Measurements from ENCODE around the gene IP6K2. TPM values are rescaled to one million over a fixed set of nuclear protein-coding genes. Genes with fewer than 3 reads are reported as not detected.

The IP6K2 gene
- total and polyA plus RNA-seq, 2 of the 13 experiments (the other 11 are each of a cell fraction or from before 2014, with no cell fraction given), result 85.5 to 112 TPM

DNA sequence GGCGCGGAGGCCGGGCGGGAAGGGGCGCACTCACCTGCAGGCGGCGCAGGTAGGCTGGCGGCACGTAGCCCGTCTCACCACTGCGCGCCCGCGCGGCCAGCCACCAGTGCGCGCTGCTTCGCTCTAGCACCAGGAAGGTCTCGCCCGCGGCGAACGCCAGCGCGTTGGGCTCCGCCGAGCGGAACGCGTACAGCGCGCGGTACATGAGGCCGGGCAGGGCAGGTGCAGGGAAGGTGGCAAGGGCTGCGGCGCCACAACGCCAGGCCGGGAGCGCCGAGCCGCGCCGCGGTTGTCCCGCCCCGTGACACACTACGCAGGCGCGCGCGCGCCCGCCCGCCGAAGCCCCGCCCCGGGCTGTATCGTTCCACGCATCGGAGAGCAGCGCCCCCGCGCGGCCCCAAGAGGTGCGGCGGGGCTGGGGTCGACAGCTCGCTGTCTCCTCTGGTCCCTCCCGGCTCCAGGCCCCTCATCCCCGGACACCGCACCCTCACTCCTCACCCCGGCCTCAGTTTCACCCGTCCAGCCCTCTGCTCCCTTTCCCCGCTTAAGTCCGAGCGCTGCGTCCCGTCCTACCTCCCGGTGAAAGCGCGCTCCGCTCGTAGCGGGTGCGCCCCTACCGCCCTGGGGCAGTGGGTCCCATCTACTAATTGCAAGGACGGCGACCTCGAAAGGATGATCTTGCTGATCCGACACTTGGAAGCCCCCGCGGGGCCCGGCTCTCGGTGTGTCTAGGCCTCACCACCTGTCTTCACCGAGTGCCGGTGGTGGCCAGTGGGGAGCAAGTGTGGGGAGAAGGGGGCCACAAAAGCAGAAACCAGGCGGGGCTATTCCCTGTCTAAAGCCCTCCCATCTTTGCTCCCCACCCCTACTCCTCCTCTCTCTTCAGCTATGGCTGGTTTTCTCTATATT lies 31.2 kb downstream of the IP6K2 start, which contains the start of gene NCKIPSD (continued):
- TF ChIP-seq, protein P1, sequence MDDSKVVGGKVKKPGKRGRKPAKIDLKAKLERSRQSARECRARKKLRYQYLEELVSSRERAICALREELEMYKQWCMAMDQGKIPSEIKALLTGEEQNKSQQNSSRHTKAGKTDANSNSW (CRISPR knock-in tag; IDR thresholded peaks at IDR 0.05; ENCODE audit: borderline replicate concordance), result peak; percentile 92; the same call in 1 of the 2 replicates
- no peak for TF ChIP-seq ZBTB8A (CRISPR knock-in tag; IDR thresholded peaks at IDR 0.05; ENCODE audit: borderline replicate concordance, low read depth)
- no peak for TF ChIP-seq ZNF253 (CRISPR knock-in tag; IDR thresholded peaks at IDR 0.05; ENCODE audit: borderline replicate concordance)
- TF ChIP-seq, protein P2, sequence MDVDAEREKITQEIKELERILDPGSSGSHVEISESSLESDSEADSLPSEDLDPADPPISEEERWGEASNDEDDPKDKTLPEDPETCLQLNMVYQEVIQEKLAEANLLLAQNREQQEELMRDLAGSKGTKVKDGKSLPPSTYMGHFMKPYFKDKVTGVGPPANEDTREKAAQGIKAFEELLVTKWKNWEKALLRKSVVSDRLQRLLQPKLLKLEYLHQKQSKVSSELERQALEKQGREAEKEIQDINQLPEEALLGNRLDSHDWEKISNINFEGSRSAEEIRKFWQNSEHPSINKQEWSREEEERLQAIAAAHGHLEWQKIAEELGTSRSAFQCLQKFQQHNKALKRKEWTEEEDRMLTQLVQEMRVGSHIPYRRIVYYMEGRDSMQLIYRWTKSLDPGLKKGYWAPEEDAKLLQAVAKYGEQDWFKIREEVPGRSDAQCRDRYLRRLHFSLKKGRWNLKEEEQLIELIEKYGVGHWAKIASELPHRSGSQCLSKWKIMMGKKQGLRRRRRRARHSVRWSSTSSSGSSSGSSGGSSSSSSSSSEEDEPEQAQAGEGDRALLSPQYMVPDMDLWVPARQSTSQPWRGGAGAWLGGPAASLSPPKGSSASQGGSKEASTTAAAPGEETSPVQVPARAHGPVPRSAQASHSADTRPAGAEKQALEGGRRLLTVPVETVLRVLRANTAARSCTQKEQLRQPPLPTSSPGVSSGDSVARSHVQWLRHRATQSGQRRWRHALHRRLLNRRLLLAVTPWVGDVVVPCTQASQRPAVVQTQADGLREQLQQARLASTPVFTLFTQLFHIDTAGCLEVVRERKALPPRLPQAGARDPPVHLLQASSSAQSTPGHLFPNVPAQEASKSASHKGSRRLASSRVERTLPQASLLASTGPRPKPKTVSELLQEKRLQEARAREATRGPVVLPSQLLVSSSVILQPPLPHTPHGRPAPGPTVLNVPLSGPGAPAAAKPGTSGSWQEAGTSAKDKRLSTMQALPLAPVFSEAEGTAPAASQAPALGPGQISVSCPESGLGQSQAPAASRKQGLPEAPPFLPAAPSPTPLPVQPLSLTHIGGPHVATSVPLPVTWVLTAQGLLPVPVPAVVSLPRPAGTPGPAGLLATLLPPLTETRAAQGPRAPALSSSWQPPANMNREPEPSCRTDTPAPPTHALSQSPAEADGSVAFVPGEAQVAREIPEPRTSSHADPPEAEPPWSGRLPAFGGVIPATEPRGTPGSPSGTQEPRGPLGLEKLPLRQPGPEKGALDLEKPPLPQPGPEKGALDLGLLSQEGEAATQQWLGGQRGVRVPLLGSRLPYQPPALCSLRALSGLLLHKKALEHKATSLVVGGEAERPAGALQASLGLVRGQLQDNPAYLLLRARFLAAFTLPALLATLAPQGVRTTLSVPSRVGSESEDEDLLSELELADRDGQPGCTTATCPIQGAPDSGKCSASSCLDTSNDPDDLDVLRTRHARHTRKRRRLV (CRISPR knock-in tag; IDR thresholded peaks at IDR 0.05), result no peak
- peak; percentile 81; the same call in 1 of the 2 replicates for TF ChIP-seq RAD21 (CRISPR knock-in tag; IDR thresholded peaks at IDR 0.05)
- peak; percentile 97 for TF ChIP-seq YEATS4 (CRISPR knock-in tag; IDR thresholded peaks at IDR 0.05; ENCODE audit: borderline replicate concordance)
- peak; percentile 44; the same call in 1 of the 2 replicates for TF ChIP-seq ZNF552 (CRISPR knock-in tag; IDR thresholded peaks at IDR 0.05; ENCODE audit: borderline replicate concordance)
- TF ChIP-seq, protein P3, sequence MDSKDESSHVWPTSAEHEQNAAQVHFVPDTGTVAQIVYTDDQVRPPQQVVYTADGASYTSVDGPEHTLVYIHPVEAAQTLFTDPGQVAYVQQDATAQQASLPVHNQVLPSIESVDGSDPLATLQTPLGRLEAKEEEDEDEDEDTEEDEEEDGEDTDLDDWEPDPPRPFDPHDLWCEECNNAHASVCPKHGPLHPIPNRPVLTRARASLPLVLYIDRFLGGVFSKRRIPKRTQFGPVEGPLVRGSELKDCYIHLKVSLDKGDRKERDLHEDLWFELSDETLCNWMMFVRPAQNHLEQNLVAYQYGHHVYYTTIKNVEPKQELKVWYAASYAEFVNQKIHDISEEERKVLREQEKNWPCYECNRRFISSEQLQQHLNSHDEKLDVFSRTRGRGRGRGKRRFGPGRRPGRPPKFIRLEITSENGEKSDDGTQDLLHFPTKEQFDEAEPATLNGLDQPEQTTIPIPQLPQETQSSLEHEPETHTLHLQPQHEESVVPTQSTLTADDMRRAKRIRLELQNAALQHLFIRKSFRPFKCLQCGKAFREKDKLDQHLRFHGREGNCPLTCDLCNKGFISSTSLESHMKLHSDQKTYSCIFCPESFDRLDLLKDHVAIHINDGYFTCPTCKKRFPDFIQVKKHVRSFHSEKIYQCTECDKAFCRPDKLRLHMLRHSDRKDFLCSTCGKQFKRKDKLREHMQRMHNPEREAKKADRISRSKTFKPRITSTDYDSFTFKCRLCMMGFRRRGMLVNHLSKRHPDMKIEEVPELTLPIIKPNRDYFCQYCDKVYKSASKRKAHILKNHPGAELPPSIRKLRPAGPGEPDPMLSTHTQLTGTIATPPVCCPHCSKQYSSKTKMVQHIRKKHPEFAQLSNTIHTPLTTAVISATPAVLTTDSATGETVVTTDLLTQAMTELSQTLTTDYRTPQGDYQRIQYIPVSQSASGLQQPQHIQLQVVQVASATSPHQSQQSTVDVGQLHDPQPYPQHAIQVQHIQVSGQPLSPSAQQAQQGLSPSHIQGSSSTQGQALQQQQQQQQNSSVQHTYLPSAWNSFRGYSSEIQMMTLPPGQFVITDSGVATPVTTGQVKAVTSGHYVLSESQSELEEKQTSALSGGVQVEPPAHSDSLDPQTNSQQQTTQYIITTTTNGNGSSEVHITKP (CRISPR knock-in tag; IDR thresholded peaks at IDR 0.05; ENCODE audit: low read depth), result 0 out of 2 replicates have a peak, but pooled peaks have one; percentile 32
- TF ChIP-seq, protein P4, sequence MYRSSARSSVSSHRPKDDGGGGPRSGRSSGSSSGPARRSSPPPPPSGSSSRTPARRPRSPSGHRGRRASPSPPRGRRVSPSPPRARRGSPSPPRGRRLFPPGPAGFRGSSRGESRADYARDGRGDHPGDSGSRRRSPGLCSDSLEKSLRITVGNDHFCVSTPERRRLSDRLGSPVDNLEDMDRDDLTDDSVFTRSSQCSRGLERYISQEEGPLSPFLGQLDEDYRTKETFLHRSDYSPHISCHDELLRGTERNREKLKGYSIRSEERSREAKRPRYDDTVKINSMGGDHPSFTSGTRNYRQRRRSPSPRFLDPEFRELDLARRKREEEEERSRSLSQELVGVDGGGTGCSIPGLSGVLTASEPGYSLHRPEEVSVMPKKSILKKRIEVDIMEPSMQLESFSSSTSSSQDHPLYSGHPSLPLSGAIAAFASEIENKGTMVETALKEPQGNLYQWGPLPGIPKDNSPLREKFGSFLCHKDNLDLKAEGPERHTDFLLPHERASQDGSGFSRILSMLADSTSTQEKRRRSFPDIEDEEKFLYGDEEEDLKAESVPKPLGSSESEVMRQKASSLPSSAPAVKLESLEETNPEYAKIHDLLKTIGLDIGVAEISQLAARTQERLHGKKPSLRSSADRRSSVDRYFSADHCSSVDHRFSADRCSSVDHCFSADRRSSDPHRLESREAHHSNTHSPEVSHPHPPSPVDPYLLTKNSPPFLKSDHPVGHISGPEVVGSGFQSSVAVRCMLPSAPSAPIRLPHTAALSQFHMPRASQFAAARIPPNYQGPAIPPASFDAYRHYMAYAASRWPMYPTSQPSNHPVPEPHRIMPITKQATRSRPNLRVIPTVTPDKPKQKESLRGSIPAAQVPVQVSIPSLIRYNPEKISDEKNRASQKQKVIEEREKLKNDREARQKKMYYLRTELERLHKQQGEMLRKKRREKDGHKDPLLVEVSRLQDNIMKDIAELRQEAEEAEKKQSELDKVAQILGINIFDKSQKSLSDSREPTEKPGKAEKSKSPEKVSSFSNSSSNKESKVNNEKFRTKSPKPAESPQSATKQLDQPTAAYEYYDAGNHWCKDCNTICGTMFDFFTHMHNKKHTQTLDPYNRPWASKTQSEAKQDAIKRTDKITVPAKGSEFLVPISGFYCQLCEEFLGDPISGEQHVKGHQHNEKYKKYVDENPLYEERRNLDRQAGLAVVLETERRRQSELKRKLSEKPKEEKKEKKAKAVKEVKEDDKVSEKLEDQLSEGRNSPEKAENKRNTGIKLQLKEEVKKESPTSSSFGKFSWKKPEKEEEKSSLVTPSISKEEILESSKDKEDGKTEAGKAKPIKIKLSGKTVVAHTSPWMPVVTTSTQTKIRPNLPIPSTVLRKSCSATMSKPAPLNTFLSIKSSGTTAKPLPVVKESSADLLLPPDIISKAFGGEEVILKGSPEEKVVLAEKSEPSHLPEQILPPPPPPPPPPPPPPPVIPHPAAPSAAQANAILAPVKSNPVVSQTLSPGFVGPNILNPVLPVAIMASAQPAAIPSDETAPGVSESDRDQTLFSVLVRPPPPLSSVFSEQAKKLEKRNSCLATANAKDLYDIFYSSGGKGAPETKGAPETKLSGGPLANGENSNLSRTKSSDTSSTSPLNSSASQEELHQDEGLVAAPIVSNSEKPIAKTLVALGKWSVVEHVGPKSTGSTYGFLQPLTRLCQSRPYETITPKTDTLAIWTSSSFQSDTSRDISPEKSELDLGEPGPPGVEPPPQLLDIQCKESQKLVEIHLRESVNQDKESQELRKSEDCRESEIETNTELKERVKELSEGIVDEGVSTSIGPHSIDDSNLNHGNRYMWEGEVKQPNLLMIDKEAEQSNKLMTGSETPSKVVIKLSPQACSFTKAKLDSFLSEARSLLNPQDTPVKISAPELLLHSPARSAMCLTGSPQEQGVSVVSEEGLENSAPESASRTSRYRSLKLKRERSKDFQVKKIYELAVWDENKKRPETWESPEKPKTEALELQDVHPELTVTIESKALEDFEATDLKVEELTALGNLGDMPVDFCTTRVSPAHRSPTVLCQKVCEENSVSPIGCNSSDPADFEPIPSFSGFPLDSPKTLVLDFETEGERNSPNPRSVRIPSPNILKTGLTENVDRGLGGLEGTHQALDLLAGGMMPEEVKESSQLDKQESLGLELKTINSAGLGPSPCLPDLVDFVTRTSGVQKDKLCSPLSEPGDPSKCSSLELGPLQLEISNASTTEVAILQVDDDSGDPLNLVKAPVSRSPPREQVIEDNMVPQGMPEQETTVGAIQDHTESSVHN (CRISPR knock-in tag; IDR thresholded peaks at IDR 0.05), result peak; percentile 91

Data from HepG2 (cell line).